GM18499 (cell line): ENCODE measurements around the gene PRR23E.

ENCODE experiments used
- ATAC-seq: cut with Tn5 transposase; IDR thresholded peaks from one replicate; pipeline ENCODE4 v1.9.1; 2021; ENCODE audit warnings: moderate number of reproducible peaks; ENCODE audit not compliant: insufficient read depth, unreplicated experiment

Gene PRR23E

GRCh38 chr3:127162947-127163645 is 29.8 kb upstream of the PRR23E start:
- ATAC-seq, result no peak

GRCh38 chr3:127164615-127165014 is 28.3 kb upstream of the PRR23E start:
- ATAC-seq, result no peak

- ATAC-seq, result no peak
These were observed 27.9 kb upstream of the PRR23E start for GRCh38 chr3:127165036-127165435.

GRCh38 chr3:127165694-127166485 is 27.0 kb upstream of the PRR23E start:
- no peak for ATAC-seq

GRCh38 chr3:127166501-127167065 is 26.3 kb upstream of the PRR23E start:
- no peak for ATAC-seq

- ATAC-seq, result no peak
These were observed 25.5 kb upstream of the PRR23E start for GRCh38 chr3:127167315-127168043.

GRCh38 chr3:127168271-127168670 is 24.7 kb upstream of the PRR23E start:
- ATAC-seq, result no peak

- ATAC-seq, result no peak
These were observed 22.1 kb upstream of the PRR23E start for GRCh38 chr3:127170814-127171213.

- ATAC-seq, result no peak
These were observed 21.6 kb upstream of the PRR23E start for GRCh38 chr3:127171320-127171719.

GRCh38 chr3:127171721-127172120 is 21.2 kb upstream of the PRR23E start:
- no peak for ATAC-seq

GRCh38 chr3:127172211-127172610 is 20.7 kb upstream of the PRR23E start:
- no peak for ATAC-seq

GRCh38 chr3:127172781-127173515 is 20.0 kb upstream of the PRR23E start:
- no peak for ATAC-seq

GRCh38 chr3:127173516-127174166 is 19.3 kb upstream of the PRR23E start:
- ATAC-seq, result no peak

GRCh38 chr3:127174284-127174683 is 18.6 kb upstream of the PRR23E start:
- no peak for ATAC-seq

- ATAC-seq, result no peak
These were observed 18.2 kb upstream of the PRR23E start for GRCh38 chr3:127174715-127175140.

- ATAC-seq, result no peak
These were observed 17.7 kb upstream of the PRR23E start for GRCh38 chr3:127175272-127175671.

GRCh38 chr3:127177226-127177625 is 15.7 kb upstream of the PRR23E start:
- ATAC-seq, result no peak

GRCh38 chr3:127180859-127181258 is 12.1 kb upstream of the PRR23E start:
- ATAC-seq, result no peak

GRCh38 chr3:127182431-127182830 is 10.5 kb upstream of the PRR23E start:
- ATAC-seq, result no peak
